Peyer's patch (tissue), 4 donors: ENCODE data around the gene NOX4. TPM values are rescaled to one million over a fixed set of nuclear protein-coding genes. Genes with fewer than 3 reads are reported as not detected.

Experiments used
- DNase-seq, 3 donors: peaks; one replicate each; pipeline ENCODE4 v3.0.0-alpha.2; 2017 to 2019
- H3K27ac ChIP-seq, 4 donors: fragments of 200-600 bp; sonication (generic); one replicate each; pipeline ENCODE4 v1.5.1; 2016 to 2019
- H3K27me3 ChIP-seq, 2 donors: fragments of 200-600 bp; sonication (generic); one replicate each; pipeline ENCODE4 v1.5.1; 2019
- H3K36me3 ChIP-seq, 3 donors: fragments of 200-600 bp; sonication (generic); one replicate each; pipeline ENCODE4 v1.5.1; 2016 to 2019
- H3K4me1 ChIP-seq, 4 donors: fragments of 200-600 bp; sonication (generic); one replicate each; pipeline ENCODE4 v1.5.1; 2016 to 2019
- H3K4me3 ChIP-seq, 4 donors: fragments of 200-600 bp; sonication (generic); 1 replicate in 3 of 4; 2 replicates in 1 of 4; pipeline ENCODE4 v1.5.1; 2016 to 2019; ENCODE audit warnings: mild to moderate bottlenecking in 1 of 4
- H3K9me3 ChIP-seq, 4 donors: fragments of 200-600 bp; sonication (generic); one replicate each; pipeline ENCODE4 v1.5.1; 2016 to 2019; ENCODE audit warnings: mild to moderate bottlenecking in 1 of 4
- POLR2A ChIP-seq, 2 donors: fragments of 450-650 bp; IDR thresholded peaks; one replicate each; pipeline ENCODE4 v1.5.1; 2017; ENCODE audit warnings: antibody characterized with exemption in 2 of 2, mild to moderate bottlenecking in 2 of 2, moderate library complexity in 2 of 2
- total RNA-seq, 4 donors: library from RNA; depleted of rRNA; stranded (reverse); fragments of >200 nt; gene quantifications; one replicate each; pipeline ENCODE4 v1.1.0, GENCODE V29; 2016
- TF ChIP-seq, protein P1 (sequence below), 6 experiments: fragments of 450-650 bp in 4 of 6; fragments of 200-600 bp in 2 of 6; sonication (generic) in 1 of 6; IDR thresholded peaks; one replicate each; pipeline ENCODE4 v1.5.1; 2017 to 2019; ENCODE audit warnings: antibody characterized with exemption in 6 of 6, mild to moderate bottlenecking in 3 of 6, moderate library complexity in 1 of 6

Gene NOX4
- total RNA-seq, 4 donors from 2014 or later: 0.80 to 2.5 TPM; not detected in 2

DNA sequence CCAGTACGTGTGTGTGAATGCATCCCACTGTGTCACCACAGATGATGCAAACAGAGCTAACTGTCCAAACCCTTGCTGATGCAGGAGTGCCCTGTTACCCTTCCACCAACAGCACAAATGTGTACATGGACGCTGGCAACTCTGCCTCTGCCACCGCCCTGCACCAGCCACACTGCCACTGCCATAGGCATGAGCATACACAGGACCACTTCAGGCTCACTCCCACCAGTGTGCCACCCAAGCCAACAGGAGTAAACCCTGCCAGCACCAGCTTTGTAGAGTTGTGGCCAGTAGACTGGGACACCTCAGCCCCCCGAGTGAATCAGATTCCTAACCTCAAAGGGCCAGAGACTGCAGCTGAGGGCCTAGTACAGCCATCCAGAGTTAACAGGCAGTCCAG lies 34.0 kb downstream of the NOX4 start:
- Histone ChIP-seq H3K27ac (no peak overlapping the region), H3K4me3 (no peak overlapping the region), H3K9me3 (no peaks in the 10 kb centered on the region), H3K36me3 (no peaks in the 10 kb centered on the region), H3K27me3 (no peaks in the 10 kb centered on the region), H3K4me1 (no peaks in the 10 kb centered on the region)
- TF ChIP-seq, protein P1, sequence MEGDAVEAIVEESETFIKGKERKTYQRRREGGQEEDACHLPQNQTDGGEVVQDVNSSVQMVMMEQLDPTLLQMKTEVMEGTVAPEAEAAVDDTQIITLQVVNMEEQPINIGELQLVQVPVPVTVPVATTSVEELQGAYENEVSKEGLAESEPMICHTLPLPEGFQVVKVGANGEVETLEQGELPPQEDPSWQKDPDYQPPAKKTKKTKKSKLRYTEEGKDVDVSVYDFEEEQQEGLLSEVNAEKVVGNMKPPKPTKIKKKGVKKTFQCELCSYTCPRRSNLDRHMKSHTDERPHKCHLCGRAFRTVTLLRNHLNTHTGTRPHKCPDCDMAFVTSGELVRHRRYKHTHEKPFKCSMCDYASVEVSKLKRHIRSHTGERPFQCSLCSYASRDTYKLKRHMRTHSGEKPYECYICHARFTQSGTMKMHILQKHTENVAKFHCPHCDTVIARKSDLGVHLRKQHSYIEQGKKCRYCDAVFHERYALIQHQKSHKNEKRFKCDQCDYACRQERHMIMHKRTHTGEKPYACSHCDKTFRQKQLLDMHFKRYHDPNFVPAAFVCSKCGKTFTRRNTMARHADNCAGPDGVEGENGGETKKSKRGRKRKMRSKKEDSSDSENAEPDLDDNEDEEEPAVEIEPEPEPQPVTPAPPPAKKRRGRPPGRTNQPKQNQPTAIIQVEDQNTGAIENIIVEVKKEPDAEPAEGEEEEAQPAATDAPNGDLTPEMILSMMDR (IDR thresholded peaks at IDR 0.05): no peak
- TF ChIP-seq POLR2A (IDR thresholded peaks at IDR 0.05): no peak
- DNase-seq: no peak

DNA sequence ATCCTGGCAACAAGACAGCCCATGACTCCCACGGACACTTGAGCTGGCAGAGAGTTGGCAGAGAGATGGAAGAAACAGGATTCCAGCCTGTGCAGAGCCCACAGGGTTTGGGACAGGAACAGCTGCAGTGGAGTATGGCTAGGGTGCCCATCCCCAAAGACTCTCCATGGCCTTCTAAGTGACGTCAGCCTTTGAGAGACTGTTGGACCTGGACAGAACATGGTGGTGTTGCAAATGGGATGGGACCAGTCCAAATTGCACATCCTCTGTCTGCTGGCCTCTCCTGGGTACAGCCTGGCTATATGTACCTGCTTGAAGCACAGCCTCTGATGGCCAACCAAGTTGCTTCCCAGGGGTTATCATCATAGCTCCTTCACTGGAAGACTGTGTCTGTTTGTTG lies 34.5 kb downstream of the NOX4 start:
- Histone ChIP-seq H3K27ac (no peak overlapping the region), H3K9me3 (no peaks in the 10 kb centered on the region), H3K36me3 (no peaks in the 10 kb centered on the region), H3K4me1 (no peaks in the 10 kb centered on the region), H3K27me3 (no peaks in the 10 kb centered on the region), H3K4me3 (no peak overlapping the region)
- DNase-seq: no peak
- TF ChIP-seq, protein P1 (IDR thresholded peaks at IDR 0.05): no peak
- no peak for TF ChIP-seq POLR2A (IDR thresholded peaks at IDR 0.05)

DNA sequence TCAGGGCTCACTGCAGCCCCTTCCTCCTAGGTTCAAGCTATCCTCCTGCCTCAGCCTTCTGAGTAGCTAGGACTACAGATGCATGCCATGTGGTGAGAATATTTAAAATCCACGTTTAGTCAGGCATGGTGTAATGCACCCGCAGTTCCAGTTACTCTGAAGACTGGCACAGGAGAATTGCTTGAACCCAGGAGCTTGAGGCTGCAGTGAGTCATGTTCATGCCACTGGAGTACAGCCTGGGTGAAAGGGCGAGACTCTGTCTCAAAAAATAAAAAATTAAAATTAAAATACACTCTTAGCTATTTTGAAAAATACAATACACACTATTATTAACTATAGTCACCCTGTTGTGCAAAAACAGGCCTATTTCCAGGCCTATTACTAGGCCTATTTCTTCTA lies 38.4 kb downstream of the NOX4 start:
- Histone ChIP-seq H3K4me3 (no peak overlapping the region), H3K27me3 (no peaks in the 10 kb centered on the region), H3K9me3 (no peaks in the 10 kb centered on the region), H3K27ac (no peak overlapping the region), H3K4me1 (no peaks in the 10 kb centered on the region), H3K36me3 (no peaks in the 10 kb centered on the region)
- DNase-seq: no peak
- TF ChIP-seq, protein P1 (IDR thresholded peaks at IDR 0.05): no peak
- no peak for TF ChIP-seq POLR2A (IDR thresholded peaks at IDR 0.05)

DNA sequence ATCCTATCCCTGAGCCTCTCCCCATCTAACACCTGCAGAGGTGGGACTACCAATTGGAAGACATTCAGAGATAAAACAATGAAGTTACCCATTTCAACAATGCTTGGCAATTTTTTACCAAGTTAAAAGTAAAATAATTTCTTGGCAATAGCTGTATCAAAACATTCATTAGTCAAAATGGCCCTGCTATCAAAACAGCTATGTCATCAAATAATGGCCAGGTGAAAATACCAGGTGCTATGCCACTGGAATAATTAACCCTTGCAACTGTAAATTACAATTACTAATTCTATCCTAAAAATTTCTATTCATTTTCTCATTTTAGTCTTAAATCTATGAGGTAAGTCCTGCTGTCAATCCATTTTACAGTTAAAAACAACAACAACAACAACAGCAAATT lies 43.3 kb downstream of the NOX4 start:
- no peaks in the 10 kb centered on the region for H3K27me3 ChIP-seq
- no peak overlapping the region for H3K4me3 ChIP-seq
- DNase-seq: no peak
- H3K4me1 ChIP-seq: no peaks in the 10 kb centered on the region
- TF ChIP-seq, protein P1 (IDR thresholded peaks at IDR 0.05): no peak
- TF ChIP-seq POLR2A (IDR thresholded peaks at IDR 0.05): no peak
- H3K9me3 ChIP-seq: no peaks in the 10 kb centered on the region
- no peak overlapping the region for H3K27ac ChIP-seq
- no peaks in the 10 kb centered on the region for H3K36me3 ChIP-seq

DNA sequence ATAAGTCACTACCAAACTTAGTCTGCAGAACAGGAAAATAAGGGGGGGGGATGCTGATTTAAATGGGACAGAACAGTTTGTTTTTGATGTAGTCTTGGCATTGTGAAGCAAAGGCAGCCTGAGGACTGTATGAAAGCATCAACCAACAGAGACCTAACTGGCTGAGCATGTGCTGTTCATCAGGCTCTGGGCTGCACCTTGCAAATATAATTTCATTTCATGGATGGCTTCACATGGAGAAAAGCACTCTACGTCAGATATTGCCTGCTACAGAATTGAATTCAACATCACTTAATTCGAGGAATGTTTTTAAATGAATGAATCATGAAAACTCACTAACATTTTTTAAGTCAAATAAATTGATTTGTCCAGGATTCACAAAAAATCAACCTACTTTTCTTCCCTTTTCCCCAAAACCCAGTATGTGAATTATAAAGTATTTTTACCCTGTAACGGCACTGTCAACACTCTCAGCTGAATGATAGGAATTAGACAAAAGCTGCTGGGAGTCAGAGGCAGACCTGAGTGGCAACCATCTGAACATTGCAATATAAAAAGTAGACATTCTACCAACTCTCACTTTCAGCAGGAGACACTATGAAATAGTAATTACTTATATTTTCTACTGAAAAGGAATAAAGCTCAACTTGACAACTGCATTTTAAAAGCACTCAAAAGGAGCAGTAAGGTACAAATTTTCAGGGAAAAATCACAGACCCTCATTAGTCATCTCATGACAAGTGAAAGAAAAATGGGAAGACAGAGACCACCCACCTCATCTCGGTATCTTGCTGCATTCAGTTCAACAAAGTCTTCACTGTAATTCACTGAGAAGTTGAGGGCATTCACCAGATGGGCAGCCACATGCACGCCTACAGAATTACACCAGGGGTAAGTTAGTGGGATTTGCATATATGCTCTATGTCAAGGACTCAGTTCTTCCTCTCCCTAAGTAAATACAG lies 47.5 kb downstream of the NOX4 start:
- H3K4me3 ChIP-seq: no peak overlapping the region
- no peak for DNase-seq
- no peaks in the 10 kb centered on the region for H3K4me1 ChIP-seq
- no peak overlapping the region for H3K27ac ChIP-seq
- no peaks in the 10 kb centered on the region for H3K9me3 ChIP-seq
- H3K27me3 ChIP-seq: no peaks in the 10 kb centered on the region
- TF ChIP-seq POLR2A (IDR thresholded peaks at IDR 0.05): no peak
- TF ChIP-seq, protein P1 (IDR thresholded peaks at IDR 0.05): no peak
- no peaks in the 10 kb centered on the region for H3K36me3 ChIP-seq
